Lower leg skin (tissue), 4 donors: Measurements from ENCODE around the gene CCDC110. TPM values are rescaled to one million over a fixed set of nuclear protein-coding genes. Genes with fewer than 3 reads are reported as not detected.

Experiments used
- DNase-seq, 2 donors: peaks; one replicate each; pipeline ENCODE4 v3.0.0-alpha.2; 2019; ENCODE audit warnings: low spot score in 2 of 2
- H3K4me3 ChIP-seq: fragments of 200-600 bp; sonication (generic); 2 replicates; pipeline ENCODE4 v1.5.1; 2017; ENCODE audit warnings: mild to moderate bottlenecking, low read depth; ENCODE audit not compliant: poor library complexity, severe bottlenecking
- POLR2A ChIP-seq, 2 donors: fragments of 450-650 bp; IDR thresholded peaks; one replicate each; pipeline ENCODE4 v1.6.1; 2016 to 2017; ENCODE audit warnings: antibody characterized with exemption in 2 of 2, mild to moderate bottlenecking in 1 of 2, moderate library complexity in 1 of 2
- WGBS, 2 donors: methylation state at CpG; one replicate each; pipeline ENCODE4 v1.1.5; 2018; 5-methylcytosine and 5-hydroxymethylcytosine counted together
- intact Hi-C: fragments of 100-400 bp; cut with DNase I; formaldehyde crosslinking; loops from one replicate; pipeline ENCODE4 v1.15.0; 2023; ENCODE audit warnings: low total_unique reads
- total RNA-seq, 4 donors: library from RNA; depleted of rRNA; stranded (reverse); fragments of >200 nt; gene quantifications; one replicate each; pipeline ENCODE4 v1.1.0, GENCODE V29; 2016
- TF ChIP-seq, protein P1 (sequence below), 3 donors: fragments of 450-650 bp; IDR thresholded peaks; one replicate each; pipeline ENCODE4 v1.5.1; 2016; ENCODE audit warnings: antibody characterized with exemption in 3 of 3, mild to moderate bottlenecking in 3 of 3, moderate library complexity in 2 of 3

Gene CCDC110
- total RNA-seq, 4 donors from 2014 or later = 0.08 to 0.75 (median 0.61) TPM; not detected in 1

- DNase-seq = no peak
- intact Hi-C loops = no loop called here
- TF ChIP-seq POLR2A (IDR thresholded peaks at IDR 0.05) = no peak
- TF ChIP-seq, protein P1, sequence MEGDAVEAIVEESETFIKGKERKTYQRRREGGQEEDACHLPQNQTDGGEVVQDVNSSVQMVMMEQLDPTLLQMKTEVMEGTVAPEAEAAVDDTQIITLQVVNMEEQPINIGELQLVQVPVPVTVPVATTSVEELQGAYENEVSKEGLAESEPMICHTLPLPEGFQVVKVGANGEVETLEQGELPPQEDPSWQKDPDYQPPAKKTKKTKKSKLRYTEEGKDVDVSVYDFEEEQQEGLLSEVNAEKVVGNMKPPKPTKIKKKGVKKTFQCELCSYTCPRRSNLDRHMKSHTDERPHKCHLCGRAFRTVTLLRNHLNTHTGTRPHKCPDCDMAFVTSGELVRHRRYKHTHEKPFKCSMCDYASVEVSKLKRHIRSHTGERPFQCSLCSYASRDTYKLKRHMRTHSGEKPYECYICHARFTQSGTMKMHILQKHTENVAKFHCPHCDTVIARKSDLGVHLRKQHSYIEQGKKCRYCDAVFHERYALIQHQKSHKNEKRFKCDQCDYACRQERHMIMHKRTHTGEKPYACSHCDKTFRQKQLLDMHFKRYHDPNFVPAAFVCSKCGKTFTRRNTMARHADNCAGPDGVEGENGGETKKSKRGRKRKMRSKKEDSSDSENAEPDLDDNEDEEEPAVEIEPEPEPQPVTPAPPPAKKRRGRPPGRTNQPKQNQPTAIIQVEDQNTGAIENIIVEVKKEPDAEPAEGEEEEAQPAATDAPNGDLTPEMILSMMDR (IDR thresholded peaks at IDR 0.05) = no peak
- H3K4me3 ChIP-seq = no peak overlapping the region
Measured at GRCh38 chr4:185416955-185417354, 54.6 kb downstream of the CCDC110 start.

DNA sequence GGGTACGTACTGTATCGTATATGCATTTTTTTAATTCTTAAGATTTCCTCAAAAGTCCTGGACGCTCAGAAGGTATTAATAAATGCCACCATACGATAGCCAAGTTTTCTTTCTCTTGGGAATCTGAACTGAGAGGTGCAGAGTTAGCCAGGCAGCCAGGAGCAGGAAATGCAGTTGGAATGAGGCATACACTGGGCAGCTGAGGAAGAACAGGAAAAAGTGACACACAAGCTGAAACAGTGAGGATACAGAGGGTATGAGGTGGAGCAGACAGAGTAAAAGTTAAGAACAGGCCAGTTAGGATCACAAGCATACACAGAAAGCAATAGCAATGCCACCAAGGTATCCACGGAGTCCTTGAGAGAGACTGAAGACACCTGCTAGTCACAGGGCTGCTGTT lies 59.1 kb downstream of the CCDC110 start:
- DNase-seq = no peak
- intact Hi-C loops = no loop called here
- TF ChIP-seq, protein P1 (IDR thresholded peaks at IDR 0.05) = no peak
- TF ChIP-seq POLR2A (IDR thresholded peaks at IDR 0.05) = no peak
- H3K4me3 ChIP-seq = no peak overlapping the region
- 87 to 90% methylated on average over 5 of the region's 5 CpGs for WGBS, 2 donors

DNA sequence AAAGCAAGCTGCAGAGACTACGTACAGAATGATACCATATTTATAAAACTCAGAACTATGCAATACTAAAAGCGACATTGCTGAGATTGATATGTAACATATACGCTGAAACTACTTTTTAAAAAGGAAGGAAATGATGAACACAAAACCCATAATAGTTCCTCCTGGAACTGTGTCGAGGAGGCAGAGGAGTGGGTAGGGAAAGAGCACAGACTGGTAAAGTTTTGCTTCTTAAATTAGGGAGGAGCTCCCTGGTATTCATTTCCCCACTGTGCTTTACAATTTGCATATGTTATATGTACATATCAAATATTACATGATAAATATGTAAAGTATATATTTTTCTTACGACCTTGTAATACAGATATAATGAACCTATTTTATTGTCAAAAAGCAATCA lies 59.7 kb downstream of the CCDC110 start:
- TF ChIP-seq, protein P1 (IDR thresholded peaks at IDR 0.05) = no peak
- TF ChIP-seq POLR2A (IDR thresholded peaks at IDR 0.05) = no peak
- H3K4me3 ChIP-seq = no peak overlapping the region
- DNase-seq = no peak
- WGBS, 2 donors = 78 to 81% methylated on average over 5 of the region's 5 CpGs
- intact Hi-C loops = no loop called here

- intact Hi-C loops = no loop called here
- no peak overlapping the region for H3K4me3 ChIP-seq
- TF ChIP-seq, protein P1 (IDR thresholded peaks at IDR 0.05) = no peak
- DNase-seq = no peak
- 97 to 99% methylated on average over 2 of the region's 2 CpGs for WGBS, 2 donors
Measured at GRCh38 chr4:185408432-185408831, 63.1 kb downstream of the CCDC110 start.

GRCh38 chr4:185405296-185405999 lies 66.1 kb downstream of the CCDC110 start:
- DNase-seq = no peak
- intact Hi-C loops = no loop called here
- 89 to 90% methylated on average over 6 of the region's 6 CpGs for WGBS, 2 donors

More at GRCh38 chr4:185405296-185405999, 66.1 kb downstream of the CCDC110 start:
- H3K4me3 ChIP-seq = no peak overlapping the region
- no peak for TF ChIP-seq POLR2A (IDR thresholded peaks at IDR 0.05)
- TF ChIP-seq, protein P1 (IDR thresholded peaks at IDR 0.05) = no peak
